Ovary (tissue), 3 donors: Measurements from ENCODE around the gene F12.

Source experiments
- POLR2A ChIP-seq: fragments of 450-650 bp; IDR thresholded peaks from one replicate; pipeline ENCODE4 v1.6.1; 2017; ENCODE audit warnings: antibody characterized with exemption, mild to moderate bottlenecking, moderate library complexity
- TF ChIP-seq, protein P1 (sequence below), 3 donors: fragments of 450-650 bp in 2 of 3; fragments of 200-600 bp in 1 of 3; IDR thresholded peaks; one replicate each; pipeline versions ENCODE4 v1.5.1 to v1.8.0; 2016 to 2022; ENCODE audit warnings: antibody characterized with exemption in 3 of 3, mild to moderate bottlenecking in 1 of 3
- donor health status: DM: no; HTN: no; CAD: no.

- TF ChIP-seq, protein P1, sequence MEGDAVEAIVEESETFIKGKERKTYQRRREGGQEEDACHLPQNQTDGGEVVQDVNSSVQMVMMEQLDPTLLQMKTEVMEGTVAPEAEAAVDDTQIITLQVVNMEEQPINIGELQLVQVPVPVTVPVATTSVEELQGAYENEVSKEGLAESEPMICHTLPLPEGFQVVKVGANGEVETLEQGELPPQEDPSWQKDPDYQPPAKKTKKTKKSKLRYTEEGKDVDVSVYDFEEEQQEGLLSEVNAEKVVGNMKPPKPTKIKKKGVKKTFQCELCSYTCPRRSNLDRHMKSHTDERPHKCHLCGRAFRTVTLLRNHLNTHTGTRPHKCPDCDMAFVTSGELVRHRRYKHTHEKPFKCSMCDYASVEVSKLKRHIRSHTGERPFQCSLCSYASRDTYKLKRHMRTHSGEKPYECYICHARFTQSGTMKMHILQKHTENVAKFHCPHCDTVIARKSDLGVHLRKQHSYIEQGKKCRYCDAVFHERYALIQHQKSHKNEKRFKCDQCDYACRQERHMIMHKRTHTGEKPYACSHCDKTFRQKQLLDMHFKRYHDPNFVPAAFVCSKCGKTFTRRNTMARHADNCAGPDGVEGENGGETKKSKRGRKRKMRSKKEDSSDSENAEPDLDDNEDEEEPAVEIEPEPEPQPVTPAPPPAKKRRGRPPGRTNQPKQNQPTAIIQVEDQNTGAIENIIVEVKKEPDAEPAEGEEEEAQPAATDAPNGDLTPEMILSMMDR (IDR thresholded peaks at IDR 0.05), result no peak
- no peak for TF ChIP-seq POLR2A
Measured at GRCh38 chr5:177414481-177414880, 5.1 kb upstream of the F12 start.
